DND-41 (cell line): ENCODE results near the gene NFE2.

Source experiments
- ATAC-seq: fragments of 200-7000 bp; cut with Tn5 transposase; 3 replicates; pipeline ENCODE4 v1.9.1; 2021; ENCODE audit warnings: low read depth; ENCODE audit not compliant: insufficient read depth
- DNase-seq: peaks from one replicate; pipeline ENCODE4 v3.0.0-alpha.2; 2020
- H2AFZ ChIP-seq: 2 replicates; pipeline ENCODE4 v1.6.0; 2012; ENCODE audit warnings: low read depth, low read length
- H3K27ac ChIP-seq: 2 replicates; pipeline ENCODE4 v1.5.1; 2012; ENCODE audit warnings: low read length, inconsistent platforms
- H3K27me3 ChIP-seq: fragments of 200-600 bp; sonication (generic); 2 replicates; pipeline ENCODE4 v1.6.0; 2012; ENCODE audit warnings: low read length, mild to moderate bottlenecking, inconsistent platforms; ENCODE audit not compliant: insufficient read depth, poor library complexity
- H3K36me3 ChIP-seq: 2 replicates; pipeline ENCODE4 v1.5.1; 2012; ENCODE audit warnings: low read length, inconsistent platforms; ENCODE audit not compliant: insufficient read depth
- H3K4me1 ChIP-seq: 2 replicates; pipeline ENCODE4 v1.5.1; 2012; ENCODE audit warnings: mild to moderate bottlenecking, low read length; ENCODE audit not compliant: insufficient read depth
- H3K4me2 ChIP-seq: 2 replicates; pipeline ENCODE4 v1.6.0; 2012; ENCODE audit warnings: mild to moderate bottlenecking, moderate library complexity, low read length, inconsistent platforms; ENCODE audit not compliant: insufficient read depth
- H3K4me3 ChIP-seq, 2 experiments: fragments of 200-600 bp in 1 of 2; shearing (Covaris generic) in 1 of 2; 2 replicates each; pipeline ENCODE4 v1.5.1; 2012 to 2016; ENCODE audit warnings: inconsistent platforms in 2 of 2, low read length in 2 of 2, mild to moderate bottlenecking in 2 of 2, low read depth in 1 of 2, moderate library complexity in 1 of 2
- H3K79me2 ChIP-seq: 2 replicates; pipeline ENCODE4 v1.6.0; 2012; ENCODE audit warnings: low read length, inconsistent platforms; ENCODE audit not compliant: insufficient read depth
- H3K9ac ChIP-seq: 2 replicates; pipeline ENCODE4 v1.6.0; 2012; ENCODE audit warnings: low read depth, mild to moderate bottlenecking, inconsistent platforms, low read length, moderate library complexity
- H3K9me3 ChIP-seq: 2 replicates; pipeline ENCODE4 v1.5.1; 2012; ENCODE audit warnings: low read length, moderate library complexity, mild to moderate bottlenecking, inconsistent platforms; ENCODE audit not compliant: insufficient read depth, severe bottlenecking
- H4K20me1 ChIP-seq: 2 replicates; pipeline ENCODE4 v1.6.0; 2012; ENCODE audit warnings: low read length; ENCODE audit not compliant: insufficient read depth
- CTCF ChIP-seq: IDR thresholded peaks from 2 replicates; pipeline ENCODE4 v1.5.1; 2012; ENCODE audit warnings: borderline replicate concordance, low read length, moderate library complexity, mild to moderate bottlenecking; ENCODE audit not compliant: poor library complexity, severe bottlenecking; ENCODE audit errors: extremely low read depth
- EZH2 ChIP-seq: IDR thresholded peaks from 3 replicates; pipeline ENCODE4 v1.6.1; 2012; ENCODE audit warnings: borderline replicate concordance, low read depth, mild to moderate bottlenecking, moderate library complexity, low read length, inconsistent platforms; ENCODE audit not compliant: severe bottlenecking

The NFE2 gene

GRCh38 chr12:54337854-54338650, 37.2 kb upstream of the NFE2 start:
- no peak for ATAC-seq
- Histone ChIP-seq H4K20me1 (peaks cover 3% of the 10 kb centered on the region; the same call in 1 of the 2 replicates), H3K36me3 (peaks cover 26% of the 10 kb centered on the region), H3K27me3 (no peaks in the 10 kb centered on the region), H2AFZ (no peak overlapping the region), H3K9ac (no peak overlapping the region), H3K4me3 (no peak overlapping the region), H3K27ac (no peak overlapping the region), H3K4me1 (no peaks in the 10 kb centered on the region), H3K9me3 (no peaks in the 10 kb centered on the region), H3K79me2 (peaks cover 47% of the 10 kb centered on the region), H3K4me2 (no peak overlapping the region)
- TF ChIP-seq CTCF (no peak), EZH2 (no peak)
- DNase-seq: no peak

- Histone ChIP-seq H3K4me1 (no peaks in the 10 kb centered on the region), H3K4me2 (no peak overlapping the region), H3K79me2 (peaks cover 51% of the 10 kb centered on the region), H2AFZ (no peak overlapping the region), H3K36me3 (peaks cover 19% of the 10 kb centered on the region), H3K9me3 (no peaks in the 10 kb centered on the region), H3K9ac (no peak overlapping the region), H3K27ac (no peak overlapping the region), H3K27me3 (no peaks in the 10 kb centered on the region), H3K4me3 (no peak overlapping the region), H4K20me1 (peaks cover 3% of the 10 kb centered on the region; the same call in 1 of the 2 replicates)
- ATAC-seq (no peak), DNase-seq (no peak)
- TF ChIP-seq EZH2 (no peak), CTCF (no peak)
These were observed 36.5 kb upstream of the NFE2 start for GRCh38 chr12:54337280-54337842.

GRCh38 chr12:54333420-54334034, 32.7 kb upstream of the NFE2 start:
- peaks cover 8% of the 10 kb centered on the region for H3K36me3 ChIP-seq
- ATAC-seq: no peak
- no peaks in the 10 kb centered on the region for H3K9me3 ChIP-seq
- no peak for DNase-seq
- no peaks in the 10 kb centered on the region for H3K4me1 ChIP-seq
- no peaks in the 10 kb centered on the region for H3K27me3 ChIP-seq
- no peak for TF ChIP-seq EZH2
- TF ChIP-seq CTCF: no peak
- no peaks in the 10 kb centered on the region; the same call in 1 of the 2 replicates for H4K20me1 ChIP-seq
- no peak overlapping the region for H3K9ac ChIP-seq
- H3K4me3 ChIP-seq: no peak overlapping the region
- no peak overlapping the region for H3K4me2 ChIP-seq
- H2AFZ ChIP-seq: no peak overlapping the region
- H3K79me2 ChIP-seq: peaks cover 76% of the 10 kb centered on the region
- no peak overlapping the region for H3K27ac ChIP-seq
